Hepatocyte (in vitro differentiated cells): ENCODE results near the gene STAU1. TPM values are rescaled to one million over a fixed set of nuclear protein-coding genes. Genes with fewer than 3 reads are reported as not detected.

ENCODE experiments used
- DNase-seq: peaks from one replicate; pipeline ENCODE4 v3.0.0-alpha.2; 2016; ENCODE audit warnings: low spot score
- H2AFZ ChIP-seq: fragments of 200-600 bp; sonication (generic); 2 replicates; pipeline ENCODE4 v1.6.0; 2016; ENCODE audit warnings: antibody characterized with exemption, mild to moderate bottlenecking
- H3K27ac ChIP-seq: fragments of 200-600 bp; sonication (generic); 2 replicates; pipeline ENCODE4 v1.5.1; 2016; ENCODE audit warnings: mild to moderate bottlenecking
- H3K27me3 ChIP-seq: fragments of 200-600 bp; sonication (generic); 2 replicates; pipeline ENCODE4 v1.6.1; 2016
- H3K36me3 ChIP-seq: fragments of 200-600 bp; sonication (generic); replicated peaks from 2 replicates; pipeline ENCODE4 v1.5.1; 2016; ENCODE audit warnings: low read depth; ENCODE audit not compliant: insufficient read depth
- H3K4me1 ChIP-seq: fragments of 200-600 bp; sonication (generic); 2 replicates; pipeline ENCODE4 v1.5.1; 2016; ENCODE audit warnings: mild to moderate bottlenecking, moderate library complexity; ENCODE audit not compliant: insufficient read depth
- H3K4me2 ChIP-seq: fragments of 200-600 bp; sonication (generic); 2 replicates; pipeline ENCODE4 v1.6.0; 2016
- H3K4me3 ChIP-seq: fragments of 200-600 bp; sonication (generic); 2 replicates; pipeline ENCODE4 v1.5.1; 2016; ENCODE audit warnings: mild to moderate bottlenecking
- H3K79me2 ChIP-seq: fragments of 200-600 bp; sonication (generic); 2 replicates; pipeline ENCODE4 v1.6.0; 2017; ENCODE audit warnings: mild to moderate bottlenecking
- H3K9me2 ChIP-seq: fragments of 200-600 bp; sonication (generic); replicated peaks from 2 replicates; pipeline ENCODE4 v1.6.0; 2017; ENCODE audit warnings: mild to moderate bottlenecking; ENCODE audit not compliant: insufficient read depth
- H3K9me3 ChIP-seq: fragments of 200-600 bp; sonication (generic); 2 replicates; pipeline ENCODE4 v1.5.1; 2016; ENCODE audit warnings: low read depth, mild to moderate bottlenecking
- H4K20me1 ChIP-seq: fragments of 200-600 bp; sonication (generic); 2 replicates; pipeline ENCODE4 v1.6.0; 2016; ENCODE audit warnings: mild to moderate bottlenecking; ENCODE audit not compliant: insufficient read depth, poor library complexity, severe bottlenecking
- CTCF ChIP-seq: fragments of 200-600 bp; sonication (generic); IDR thresholded peaks from 2 replicates; pipeline ENCODE4 v1.5.1; 2016; ENCODE audit warnings: antibody characterized with exemption, mild to moderate bottlenecking; ENCODE audit not compliant: poor library complexity
- EZH2 ChIP-seq: fragments of 200-600 bp; sonication (generic); IDR thresholded peaks from 2 replicates; pipeline ENCODE4 v1.6.1; 2016; ENCODE audit warnings: antibody characterized with exemption, mild to moderate bottlenecking, borderline replicate concordance
- EZH2phosphoT487 ChIP-seq: fragments of 200-600 bp; sonication (generic); IDR thresholded peaks from one replicate; pipeline ENCODE4 v1.6.1; 2018; ENCODE audit warnings: antibody characterized with exemption, mild to moderate bottlenecking, low read depth, moderate library complexity; ENCODE audit not compliant: unreplicated experiment, severe bottlenecking
- WGBS: methylation state at CpG from one replicate; pipeline ENCODE4 v1.1.6; 2016; ENCODE audit warnings: low lambda C conversion rate; ENCODE audit errors: missing lambda C conversion rate; 5-methylcytosine and 5-hydroxymethylcytosine counted together
- polyA plus RNA-seq: library from polyadenylated mRNA; unstranded; fragments of >200 nt; fragmentation: Nextera tagmentation; extraction: Ambion mirVana; gene quantifications from 2 replicates; pipeline ENCODE4 v1.2.1, GENCODE V29; 2016
- total RNA-seq: library from RNA; depleted of rRNA; stranded (reverse); fragments of >200 nt; gene quantifications from 2 replicates; pipeline ENCODE4 v1.2.3, GENCODE V29; 2014

STAU1 gene
- total and polyA plus RNA-seq, 2 experiments from 2014 or later, result 72.9 to 84.5 TPM

GRCh38 chr20:49149281-49150045 lies 38.7 kb downstream of the STAU1 start:
- Histone ChIP-seq H3K79me2 (peaks cover 74% of the 10 kb centered on the region), H3K9me3 (no peaks in the 10 kb centered on the region), H3K27me3 (no peaks in the 10 kb centered on the region), H2AFZ (no peak overlapping the region), H3K27ac (peak overlapping the region; percentile 2), H3K4me3 (no peak overlapping the region), H3K9me2 (no peaks in the 10 kb centered on the region), H3K36me3 (no peaks in the 10 kb centered on the region), H3K4me2 (no peak overlapping the region), H4K20me1 (peaks cover 23% of the 10 kb centered on the region), H3K4me1 (no peaks in the 10 kb centered on the region)
- WGBS, result 84% methylated on average over 6 of the region's 6 CpGs
- no peak for DNase-seq
- no peak for TF ChIP-seq EZH2
- no peak for TF ChIP-seq EZH2phosphoT487
- no peak for TF ChIP-seq CTCF

GRCh38 chr20:49148601-49149000 lies 39.5 kb downstream of the STAU1 start:
- Histone ChIP-seq H3K4me1 (no peaks in the 10 kb centered on the region), H3K9me3 (no peaks in the 10 kb centered on the region), H2AFZ (no peak overlapping the region), H3K79me2 (peaks cover 73% of the 10 kb centered on the region), H3K4me3 (no peak overlapping the region), H3K27ac (peak overlapping the region; percentile 18), H3K4me2 (no peak overlapping the region), H4K20me1 (peaks cover 18% of the 10 kb centered on the region), H3K9me2 (no peaks in the 10 kb centered on the region), H3K27me3 (no peaks in the 10 kb centered on the region), H3K36me3 (no peaks in the 10 kb centered on the region)
- WGBS, result 88% methylated on average over 5 of the region's 5 CpGs
- no peak for DNase-seq
- TF ChIP-seq CTCF (no peak), EZH2 (no peak)

- no peak for DNase-seq
- H3K4me3 ChIP-seq, result no peak overlapping the region
- TF ChIP-seq EZH2phosphoT487, result no peak
- TF ChIP-seq EZH2, result no peak
- TF ChIP-seq CTCF, result no peak
- H3K9me3 ChIP-seq, result no peaks in the 10 kb centered on the region
- no peaks in the 10 kb centered on the region for H3K9me2 ChIP-seq
- peak overlapping the region; percentile 20 for H3K27ac ChIP-seq
- H3K27me3 ChIP-seq, result no peaks in the 10 kb centered on the region
- no peak overlapping the region for H3K4me2 ChIP-seq
- no peak overlapping the region for H2AFZ ChIP-seq
- H3K36me3 ChIP-seq, result no peaks in the 10 kb centered on the region
- no peaks in the 10 kb centered on the region for H3K4me1 ChIP-seq
- peaks cover 18% of the 10 kb centered on the region for H4K20me1 ChIP-seq
- H3K79me2 ChIP-seq, result peaks cover 79% of the 10 kb centered on the region
- 80% methylated on average over 8 of the region's 8 CpGs for WGBS
Measured at GRCh38 chr20:49147296-49147695, 40.8 kb downstream of the STAU1 start.
